GM23338 (cell line): ENCODE measurements around the gene CTNNA3. TPM values are rescaled to one million over a fixed set of nuclear protein-coding genes. Genes with fewer than 3 reads are reported as not detected.

ENCODE experiments used
- ATAC-seq: fragments of 200-7000 bp; cut with Tn5 transposase; 3 replicates; pipeline ENCODE4 v1.9.1; 2020
- DNase-seq: peaks from one replicate; pipeline ENCODE4 v3.0.0-alpha.2; 2015; ENCODE audit warnings: low spot score
- H2AFZ ChIP-seq: fragments of 200-600 bp; sonication (generic); 2 replicates; pipeline ENCODE4 v1.8.0; 2016; ENCODE audit warnings: antibody characterized with exemption, mild to moderate bottlenecking, moderate library complexity
- H3F3A ChIP-seq: fragments of 200-600 bp; sonication (generic); replicated peaks from 2 replicates; pipeline ENCODE4 v1.8.0; 2017; ENCODE audit warnings: antibody characterized with exemption, mixed run types, low read depth
- H3K27ac ChIP-seq: fragments of 200-600 bp; sonication (generic); 2 replicates; pipeline ENCODE4 v1.6.1; 2016; ENCODE audit warnings: low read depth
- H3K27me3 ChIP-seq: fragments of 200-600 bp; sonication (generic); 2 replicates; pipeline ENCODE4 v1.8.0; 2016; ENCODE audit warnings: mild to moderate bottlenecking, mixed run types, moderate library complexity; ENCODE audit not compliant: insufficient read depth
- H3K36me3 ChIP-seq: fragments of 200-600 bp; sonication (generic); 2 replicates; pipeline ENCODE4 v1.8.0; 2016; ENCODE audit warnings: mild to moderate bottlenecking; ENCODE audit not compliant: insufficient read depth
- H3K4me1 ChIP-seq: fragments of 200-600 bp; sonication (generic); 2 replicates; pipeline ENCODE4 v1.8.0; 2016; ENCODE audit warnings: mild to moderate bottlenecking, moderate library complexity; ENCODE audit not compliant: insufficient read depth
- H3K4me2 ChIP-seq: fragments of 200-600 bp; sonication (generic); 2 replicates; pipeline ENCODE4 v1.7.1; 2017; ENCODE audit warnings: mixed run types
- H3K4me3 ChIP-seq: fragments of 200-600 bp; sonication (generic); 2 replicates; pipeline ENCODE4 v1.6.1; 2016; ENCODE audit warnings: mixed run types
- H3K79me2 ChIP-seq: fragments of 200-600 bp; sonication (generic); replicated peaks from 2 replicates; pipeline ENCODE4 v1.8.0; 2017; ENCODE audit warnings: mild to moderate bottlenecking; ENCODE audit not compliant: insufficient read depth
- H3K9me2 ChIP-seq: fragments of 200-600 bp; sonication (generic); 2 replicates; pipeline ENCODE4 v1.8.0; 2017; ENCODE audit not compliant: insufficient read depth
- H4K20me1 ChIP-seq: fragments of 200-600 bp; sonication (generic); replicated peaks from 2 replicates; pipeline ENCODE4 v1.8.0; 2017; ENCODE audit warnings: mild to moderate bottlenecking; ENCODE audit not compliant: insufficient read depth
- H3K27ac Mint-ChIP-seq: 2 replicates; pipeline ENCODE4 v1.8.0; 2020; ENCODE audit warnings: inconsistent platforms, mild to moderate bottlenecking, moderate library complexity, mixed read lengths
- H3K27me3 Mint-ChIP-seq: 3 replicates; pipeline ENCODE4 v1.8.0; 2022; ENCODE audit warnings: low read depth, mild to moderate bottlenecking, moderate library complexity, mixed read lengths, inconsistent platforms; ENCODE audit not compliant: insufficient read depth, poor library complexity
- H3K36me3 Mint-ChIP-seq: 3 replicates; pipeline ENCODE4 v1.8.0; 2021; ENCODE audit warnings: low read depth, mild to moderate bottlenecking, inconsistent platforms, moderate library complexity, mixed read lengths
- H3K4me1 Mint-ChIP-seq: 3 replicates; pipeline ENCODE4 v1.8.0; 2020; ENCODE audit warnings: mild to moderate bottlenecking, inconsistent platforms, mixed read lengths
- H3K4me3 Mint-ChIP-seq: 3 replicates; pipeline ENCODE4 v1.8.0; 2021; ENCODE audit warnings: moderate library complexity, mild to moderate bottlenecking, inconsistent platforms, mixed read lengths
- H3K9me3 Mint-ChIP-seq: 3 replicates; pipeline ENCODE4 v1.8.0; 2020; ENCODE audit warnings: moderate library complexity, mild to moderate bottlenecking, inconsistent platforms, mixed read lengths
- CREB1 ChIP-seq: fragments of 250-450 bp; sonication (Bioruptor Pico); IDR thresholded peaks from 2 replicates; pipeline ENCODE4 v1.5.0; 2020; ENCODE audit warnings: low read depth, mild to moderate bottlenecking, moderate library complexity
- ETS1 ChIP-seq: IDR thresholded peaks from 2 replicates; pipeline ENCODE4 v1.6.1; 2016; ENCODE audit warnings: antibody characterized with exemption
- EZH2 ChIP-seq: fragments of 200-600 bp; sonication (generic); IDR thresholded peaks from one replicate; pipeline ENCODE4 v1.8.0; 2017; ENCODE audit warnings: antibody characterized with exemption, mild to moderate bottlenecking, low read depth; ENCODE audit not compliant: unreplicated experiment
- EZH2phosphoT487 ChIP-seq: fragments of 200-600 bp; sonication (generic); IDR thresholded peaks from one replicate; pipeline ENCODE4 v1.8.1; 2018; ENCODE audit warnings: antibody characterized with exemption; ENCODE audit not compliant: unreplicated experiment
- JUNB ChIP-seq: IDR thresholded peaks from one replicate; pipeline ENCODE4 v1.6.1; 2016; ENCODE audit warnings: antibody characterized with exemption; ENCODE audit not compliant: unreplicated experiment
- NANOG ChIP-seq: IDR thresholded peaks from 2 replicates; pipeline ENCODE4 v1.6.1; 2016; ENCODE audit warnings: antibody characterized with exemption, borderline replicate concordance
- POLR2AphosphoS5 ChIP-seq: IDR thresholded peaks from 2 replicates; pipeline ENCODE4 v1.6.1; 2016; ENCODE audit warnings: antibody characterized with exemption, low read depth
- REST ChIP-seq: IDR thresholded peaks from one replicate; pipeline ENCODE4 v1.6.1; 2018; ENCODE audit warnings: antibody characterized with exemption; ENCODE audit not compliant: unreplicated experiment
- STAT1 ChIP-seq: IDR thresholded peaks from one replicate; pipeline ENCODE4 v1.6.1; 2016; ENCODE audit warnings: antibody characterized with exemption; ENCODE audit not compliant: unreplicated experiment
- ZNF114 ChIP-seq: fragments of 250-450 bp; sonication (Bioruptor Pico); IDR thresholded peaks from 2 replicates; pipeline ENCODE4 v1.5.0; 2020; ENCODE audit warnings: mild to moderate bottlenecking, moderate library complexity
- ZNF331 ChIP-seq: fragments of 250-450 bp; sonication (Bioruptor Pico); IDR thresholded peaks from 2 replicates; pipeline ENCODE4 v1.5.0; 2020; ENCODE audit warnings: low read depth, mild to moderate bottlenecking, moderate library complexity
- polyA plus RNA-seq: library from polyadenylated mRNA; unstranded; fragments of >200 nt; fragmentation: Nextera tagmentation; extraction: Ambion mirVana; gene quantifications from 2 replicates; pipeline ENCODE4 v1.2.1, GENCODE V29; 2016
- total RNA-seq: library from RNA; depleted of rRNA; stranded (reverse); fragments of >200 nt; shearing (Covaris generic); gene quantifications from 2 replicates; pipeline ENCODE4 v1.2.3, GENCODE V29; 2014
- TF ChIP-seq, protein P1 (sequence below): fragments of 250-450 bp; sonication (Bioruptor Pico); IDR thresholded peaks from 2 replicates; pipeline ENCODE4 v1.5.0; 2020; ENCODE audit warnings: mild to moderate bottlenecking, moderate library complexity
- TF ChIP-seq, protein P2 (sequence below), 2 experiments: fragments of 200-600 bp in 1 of 2; sonication (generic) in 1 of 2; conservative IDR thresholded peaks; 2 replicates each; pipeline versions ENCODE4 v1.5.1 to v1.6.1; 2016 to 2017; ENCODE audit warnings: antibody characterized with exemption in 2 of 2, low read depth in 2 of 2, mild to moderate bottlenecking in 2 of 2, moderate library complexity in 1 of 2

CTNNA3 gene
- total and polyA plus RNA-seq, 2 experiments from 2014 or later: 0.71 to 3.3 TPM

DNA sequence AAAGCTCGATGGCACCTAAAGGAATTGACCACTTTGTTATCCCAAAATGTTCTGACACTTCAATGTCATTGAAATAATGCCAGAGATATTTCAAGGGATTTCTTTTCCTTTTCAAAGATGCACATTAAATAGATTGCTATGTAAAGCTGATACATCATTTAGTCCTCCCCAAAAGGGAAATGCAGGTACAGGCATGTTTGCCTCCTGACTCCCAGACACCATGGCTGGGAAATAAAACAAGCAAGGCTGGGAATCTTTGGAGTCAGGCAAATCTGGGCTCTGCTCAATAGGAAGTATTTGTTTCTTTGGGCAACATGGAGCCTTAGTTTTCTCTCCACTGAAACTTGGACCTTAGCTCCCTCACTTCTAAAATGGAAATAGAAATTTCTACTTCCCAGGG, 1000.9 kb downstream of the CTNNA3 start:
- ATAC-seq: no peak

More for the DNA sequence above, 1000.9 kb downstream of the CTNNA3 start:
- H4K20me1 ChIP-seq: no peaks in the 10 kb centered on the region
- H3K27ac Mint-ChIP-seq: no peak overlapping the region
- H3K4me2 ChIP-seq: no peak overlapping the region
- DNase-seq: no peak
- no peak overlapping the region for H2AFZ ChIP-seq
- no peaks in the 10 kb centered on the region for H3F3A ChIP-seq
- no peak overlapping the region for H3K4me3 ChIP-seq
- H3K36me3 Mint-ChIP-seq: peaks cover 20% of the 10 kb centered on the region; the same call in 2 of the 3 replicates
- H3K4me1 Mint-ChIP-seq: no peaks in the 10 kb centered on the region
- H3K79me2 ChIP-seq: no peaks in the 10 kb centered on the region
- peaks cover 2% of the 10 kb centered on the region for H3K27me3 Mint-ChIP-seq
- H3K27me3 ChIP-seq: no peaks in the 10 kb centered on the region
- H3K36me3 ChIP-seq: no peaks in the 10 kb centered on the region
- H3K4me3 Mint-ChIP-seq: no peak overlapping the region
- H3K9me3 Mint-ChIP-seq: peaks cover 29% of the 10 kb centered on the region
- TF ChIP-seq CREB1 (CRISPR knock-in tag) (no peak), REST (no peak), EZH2 (no peak), ZNF331 (CRISPR knock-in tag) (no peak), POLR2AphosphoS5 (no peak), EZH2phosphoT487 (no peak), ZNF114 (CRISPR knock-in tag) (no peak), ETS1 (no peak), STAT1 (no peak), JUNB (no peak), NANOG (no peak)
- TF ChIP-seq, protein P1, sequence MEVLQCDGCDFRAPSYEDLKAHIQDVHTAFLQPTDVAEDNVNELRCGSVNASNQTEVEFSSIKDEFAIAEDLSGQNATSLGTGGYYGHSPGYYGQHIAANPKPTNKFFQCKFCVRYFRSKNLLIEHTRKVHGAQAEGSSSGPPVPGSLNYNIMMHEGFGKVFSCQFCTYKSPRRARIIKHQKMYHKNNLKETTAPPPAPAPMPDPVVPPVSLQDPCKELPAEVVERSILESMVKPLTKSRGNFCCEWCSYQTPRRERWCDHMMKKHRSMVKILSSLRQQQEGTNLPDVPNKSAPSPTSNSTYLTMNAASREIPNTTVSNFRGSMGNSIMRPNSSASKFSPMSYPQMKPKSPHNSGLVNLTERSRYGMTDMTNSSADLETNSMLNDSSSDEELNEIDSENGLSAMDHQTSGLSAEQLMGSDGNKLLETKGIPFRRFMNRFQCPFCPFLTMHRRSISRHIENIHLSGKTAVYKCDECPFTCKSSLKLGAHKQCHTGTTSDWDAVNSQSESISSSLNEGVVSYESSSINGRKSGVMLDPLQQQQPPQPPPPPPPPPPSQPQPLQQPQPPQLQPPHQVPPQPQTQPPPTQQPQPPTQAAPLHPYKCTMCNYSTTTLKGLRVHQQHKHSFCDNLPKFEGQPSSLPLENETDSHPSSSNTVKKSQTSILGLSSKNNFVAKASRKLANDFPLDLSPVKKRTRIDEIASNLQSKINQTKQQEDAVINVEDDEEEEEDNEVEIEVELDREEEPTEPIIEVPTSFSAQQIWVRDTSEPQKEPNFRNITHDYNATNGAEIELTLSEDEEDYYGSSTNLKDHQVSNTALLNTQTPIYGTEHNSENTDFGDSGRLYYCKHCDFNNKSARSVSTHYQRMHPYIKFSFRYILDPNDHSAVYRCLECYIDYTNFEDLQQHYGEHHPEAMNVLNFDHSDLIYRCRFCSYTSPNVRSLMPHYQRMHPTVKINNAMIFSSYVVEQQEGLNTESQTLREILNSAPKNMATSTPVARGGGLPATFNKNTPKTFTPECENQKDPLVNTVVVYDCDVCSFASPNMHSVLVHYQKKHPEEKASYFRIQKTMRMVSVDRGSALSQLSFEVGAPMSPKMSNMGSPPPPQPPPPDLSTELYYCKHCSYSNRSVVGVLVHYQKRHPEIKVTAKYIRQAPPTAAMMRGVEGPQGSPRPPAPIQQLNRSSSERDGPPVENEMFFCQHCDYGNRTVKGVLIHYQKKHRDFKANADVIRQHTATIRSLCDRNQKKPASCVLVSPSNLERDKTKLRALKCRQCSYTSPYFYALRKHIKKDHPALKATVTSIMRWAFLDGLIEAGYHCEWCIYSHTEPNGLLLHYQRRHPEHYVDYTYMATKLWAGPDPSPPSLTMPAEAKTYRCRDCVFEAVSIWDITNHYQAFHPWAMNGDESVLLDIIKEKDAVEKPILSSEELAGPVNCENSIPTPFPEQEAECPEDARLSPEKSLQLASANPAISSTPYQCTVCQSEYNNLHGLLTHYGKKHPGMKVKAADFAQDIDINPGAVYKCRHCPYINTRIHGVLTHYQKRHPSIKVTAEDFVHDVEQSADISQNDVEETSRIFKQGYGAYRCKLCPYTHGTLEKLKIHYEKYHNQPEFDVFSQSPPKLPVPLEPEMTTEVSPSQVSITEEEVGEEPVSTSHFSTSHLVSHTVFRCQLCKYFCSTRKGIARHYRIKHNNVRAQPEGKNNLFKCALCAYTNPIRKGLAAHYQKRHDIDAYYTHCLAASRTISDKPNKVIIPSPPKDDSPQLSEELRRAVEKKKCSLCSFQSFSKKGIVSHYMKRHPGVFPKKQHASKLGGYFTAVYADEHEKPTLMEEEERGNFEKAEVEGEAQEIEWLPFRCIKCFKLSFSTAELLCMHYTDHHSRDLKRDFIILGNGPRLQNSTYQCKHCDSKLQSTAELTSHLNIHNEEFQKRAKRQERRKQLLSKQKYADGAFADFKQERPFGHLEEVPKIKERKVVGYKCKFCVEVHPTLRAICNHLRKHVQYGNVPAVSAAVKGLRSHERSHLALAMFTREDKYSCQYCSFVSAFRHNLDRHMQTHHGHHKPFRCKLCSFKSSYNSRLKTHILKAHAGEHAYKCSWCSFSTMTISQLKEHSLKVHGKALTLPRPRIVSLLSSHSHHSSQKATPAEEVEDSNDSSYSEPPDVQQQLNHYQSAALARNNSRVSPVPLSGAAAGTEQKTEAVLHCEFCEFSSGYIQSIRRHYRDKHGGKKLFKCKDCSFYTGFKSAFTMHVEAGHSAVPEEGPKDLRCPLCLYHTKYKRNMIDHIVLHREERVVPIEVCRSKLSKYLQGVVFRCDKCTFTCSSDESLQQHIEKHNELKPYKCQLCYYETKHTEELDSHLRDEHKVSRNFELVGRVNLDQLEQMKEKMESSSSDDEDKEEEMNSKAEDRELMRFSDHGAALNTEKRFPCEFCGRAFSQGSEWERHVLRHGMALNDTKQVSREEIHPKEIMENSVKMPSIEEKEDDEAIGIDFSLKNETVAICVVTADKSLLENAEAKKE (CRISPR knock-in tag): no peak
- TF ChIP-seq, protein P2, sequence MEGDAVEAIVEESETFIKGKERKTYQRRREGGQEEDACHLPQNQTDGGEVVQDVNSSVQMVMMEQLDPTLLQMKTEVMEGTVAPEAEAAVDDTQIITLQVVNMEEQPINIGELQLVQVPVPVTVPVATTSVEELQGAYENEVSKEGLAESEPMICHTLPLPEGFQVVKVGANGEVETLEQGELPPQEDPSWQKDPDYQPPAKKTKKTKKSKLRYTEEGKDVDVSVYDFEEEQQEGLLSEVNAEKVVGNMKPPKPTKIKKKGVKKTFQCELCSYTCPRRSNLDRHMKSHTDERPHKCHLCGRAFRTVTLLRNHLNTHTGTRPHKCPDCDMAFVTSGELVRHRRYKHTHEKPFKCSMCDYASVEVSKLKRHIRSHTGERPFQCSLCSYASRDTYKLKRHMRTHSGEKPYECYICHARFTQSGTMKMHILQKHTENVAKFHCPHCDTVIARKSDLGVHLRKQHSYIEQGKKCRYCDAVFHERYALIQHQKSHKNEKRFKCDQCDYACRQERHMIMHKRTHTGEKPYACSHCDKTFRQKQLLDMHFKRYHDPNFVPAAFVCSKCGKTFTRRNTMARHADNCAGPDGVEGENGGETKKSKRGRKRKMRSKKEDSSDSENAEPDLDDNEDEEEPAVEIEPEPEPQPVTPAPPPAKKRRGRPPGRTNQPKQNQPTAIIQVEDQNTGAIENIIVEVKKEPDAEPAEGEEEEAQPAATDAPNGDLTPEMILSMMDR (conservative IDR thresholded peaks at IDR 0.05; ENCODE audit: low read depth in 2 of 2): no peak
- H3K27ac ChIP-seq: no peak overlapping the region
- H3K9me2 ChIP-seq: no peaks in the 10 kb centered on the region
- no peaks in the 10 kb centered on the region for H3K4me1 ChIP-seq
